Measurements from ENCODE around the gene CREB5.

Gene CREB5

DNA sequence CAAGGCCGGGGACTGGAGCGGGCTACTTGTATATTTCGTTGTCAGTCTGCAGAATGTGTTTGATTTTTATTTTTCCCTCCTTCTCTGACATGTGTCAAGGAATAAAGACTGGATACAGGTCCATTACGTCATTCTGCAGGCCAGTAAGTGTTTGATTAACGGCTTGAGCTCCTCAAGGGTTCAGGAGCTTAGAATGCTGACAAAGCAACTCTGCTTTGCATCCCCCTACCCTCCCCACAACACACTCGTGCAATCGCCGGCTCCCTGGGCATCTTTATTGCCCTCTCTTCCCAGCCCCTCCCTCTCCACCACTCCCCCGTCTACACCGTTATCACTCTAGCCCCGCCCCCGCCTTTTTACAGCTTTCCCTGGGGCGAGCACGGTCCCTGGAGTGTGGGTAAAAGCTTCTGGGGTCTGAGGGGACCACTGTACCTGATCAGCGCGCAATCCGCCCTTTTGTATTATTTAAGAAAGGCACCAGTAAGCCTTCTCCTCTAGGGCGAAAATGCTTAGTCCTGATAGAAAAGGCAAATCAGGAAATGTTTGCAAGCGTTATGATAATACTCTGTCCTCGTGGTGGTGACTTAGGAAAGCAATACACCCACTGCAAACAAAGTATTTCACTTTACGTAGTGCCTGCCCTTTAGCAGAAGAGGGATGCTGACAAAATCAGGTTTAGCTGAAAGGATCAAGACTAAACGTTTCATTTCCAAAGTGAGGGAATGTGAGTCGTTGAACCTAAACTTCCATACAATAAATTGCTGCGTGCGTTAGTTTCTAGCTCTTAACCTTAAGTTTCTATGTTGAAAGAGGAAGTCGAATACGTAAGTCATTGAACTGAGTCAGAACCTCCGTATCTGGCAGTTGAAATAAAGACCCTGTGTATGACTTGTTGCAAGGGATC, 1.4 kb upstream of the CREB5 start:
- Histone ChIP-seq H3K4me1 (ENCODE audit: insufficient read depth, low read length) (0 out of 2 replicates have a peak, but pooled peaks cover 9% of the 10 kb centered on the region), H3K9ac (ENCODE audit: low read depth, low read length) (peak overlapping the region; percentile 90; the same call in 1 of the 2 replicates), H3K9me3 (ENCODE audit: control insufficient read depth, insufficient read depth, low read length) (no peaks in the 10 kb centered on the region), H3K36me3 (ENCODE audit: insufficient read depth, low read length) (no peaks in the 10 kb centered on the region)

GRCh38 chr7:28413011-28413410, 693 bp downstream of the CREB5 start:
- 0 out of 2 replicates have a peak, but pooled peaks cover 5% of the 10 kb centered on the region for H3K4me1 ChIP-seq (ENCODE audit: insufficient read depth, low read length)
- no peaks in the 10 kb centered on the region for H3K9me3 ChIP-seq (ENCODE audit: control insufficient read depth, insufficient read depth, low read length)
- no peak overlapping the region for H3K9ac ChIP-seq (ENCODE audit: low read depth, low read length)
- no peaks in the 10 kb centered on the region for H3K36me3 ChIP-seq (ENCODE audit: insufficient read depth, low read length)

DNA sequence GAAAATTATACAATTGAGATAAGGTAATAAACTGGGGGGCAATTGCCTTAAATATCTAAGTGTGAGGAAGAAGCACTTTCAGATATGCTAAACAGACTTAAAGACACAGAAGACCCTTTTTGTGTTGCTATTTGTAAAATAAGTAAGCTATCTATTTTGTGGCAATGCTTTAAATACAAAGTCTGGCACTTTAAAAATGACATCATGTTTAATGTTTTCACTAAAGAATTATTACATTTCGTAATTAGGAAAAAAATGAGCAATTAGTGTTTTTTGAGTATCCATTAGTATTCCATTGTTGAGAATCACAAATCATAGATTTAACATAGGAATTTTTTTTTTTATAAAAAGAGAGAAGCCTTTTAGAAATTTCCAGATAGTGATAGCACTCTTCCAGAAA, 2.1 kb downstream of the CREB5 start:
- peaks cover 12% of the 10 kb centered on the region; the same call in 1 of the 2 replicates for H3K4me1 ChIP-seq (ENCODE audit: insufficient read depth, low read length)
- H3K9me3 ChIP-seq (ENCODE audit: control insufficient read depth, insufficient read depth, low read length) = no peaks in the 10 kb centered on the region
- no peak overlapping the region for H3K9ac ChIP-seq (ENCODE audit: low read depth, low read length)
- no peaks in the 10 kb centered on the region for H3K36me3 ChIP-seq (ENCODE audit: insufficient read depth, low read length)

DNA sequence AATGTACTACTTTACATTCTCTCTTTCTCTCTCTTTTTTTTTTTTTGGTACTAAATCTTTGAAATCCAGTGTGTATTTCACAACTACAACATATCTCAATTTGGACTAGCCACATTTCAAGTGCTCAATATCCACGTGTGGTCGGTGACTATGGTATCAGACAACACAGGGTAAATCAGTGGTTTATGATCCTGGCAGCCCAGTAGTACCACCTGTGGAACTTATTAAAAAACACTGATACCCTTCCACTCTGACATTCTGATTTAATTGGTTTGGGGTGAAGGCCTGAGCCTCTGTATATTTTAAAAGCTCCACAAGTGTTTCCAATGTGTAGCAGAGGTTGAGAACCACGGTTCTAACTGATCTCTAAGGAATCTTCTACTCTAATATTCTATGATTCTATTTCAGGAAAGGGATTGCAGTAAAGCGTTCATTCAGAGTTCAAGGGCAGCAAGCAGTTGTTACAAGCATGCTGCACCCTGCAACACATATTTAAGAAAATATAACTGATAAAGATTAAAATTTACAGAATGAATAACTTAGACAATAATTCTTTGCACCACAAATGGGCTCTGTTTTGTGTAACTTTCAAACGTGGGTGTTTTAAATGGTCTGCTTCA, 5.1 kb downstream of the CREB5 start:
- H3K9me3 ChIP-seq (ENCODE audit: control insufficient read depth, insufficient read depth, low read length) = no peaks in the 10 kb centered on the region
- no peaks in the 10 kb centered on the region for H3K36me3 ChIP-seq (ENCODE audit: insufficient read depth, low read length)
- H3K9ac ChIP-seq (ENCODE audit: low read depth, low read length) = no peak overlapping the region
- peaks cover 11% of the 10 kb centered on the region; the same call in 1 of the 2 replicates for H3K4me1 ChIP-seq (ENCODE audit: insufficient read depth, low read length)

- H3K4me1 ChIP-seq (ENCODE audit: insufficient read depth, low read length) = peaks cover 7% of the 10 kb centered on the region; the same call in 1 of the 2 replicates
- no peaks in the 10 kb centered on the region for H3K9me3 ChIP-seq (ENCODE audit: control insufficient read depth, insufficient read depth, low read length)
- H3K36me3 ChIP-seq (ENCODE audit: insufficient read depth, low read length) = no peaks in the 10 kb centered on the region
- no peak overlapping the region for H3K9ac ChIP-seq (ENCODE audit: low read depth, low read length)
These were observed 6.0 kb downstream of the CREB5 start for GRCh38 chr7:28418311-28418710.

DNA sequence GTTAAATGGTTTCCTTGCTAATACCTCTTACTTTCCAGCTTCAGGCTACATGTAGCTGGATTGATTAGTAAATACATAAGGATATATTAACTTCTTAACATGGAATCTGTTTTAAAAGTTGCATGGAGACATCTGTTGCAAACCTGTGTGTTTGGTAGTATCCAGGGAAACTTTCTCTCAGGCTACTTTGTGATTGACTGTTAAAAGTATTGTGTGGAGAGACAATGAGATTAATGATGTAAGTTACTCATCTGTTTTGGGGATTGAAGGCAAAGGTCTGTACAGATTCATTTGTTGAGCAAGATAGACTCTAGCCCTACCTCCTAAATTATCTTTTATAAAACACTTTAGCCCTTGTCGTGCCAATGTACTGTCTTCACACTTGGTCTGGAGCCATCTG, 6.6 kb downstream of the CREB5 start:
- H3K36me3 ChIP-seq (ENCODE audit: insufficient read depth, low read length) = no peaks in the 10 kb centered on the region
- peaks cover 7% of the 10 kb centered on the region; the same call in 1 of the 2 replicates for H3K4me1 ChIP-seq (ENCODE audit: insufficient read depth, low read length)
- H3K9ac ChIP-seq (ENCODE audit: low read depth, low read length) = no peak overlapping the region
- H3K9me3 ChIP-seq (ENCODE audit: control insufficient read depth, insufficient read depth, low read length) = no peaks in the 10 kb centered on the region

DNA sequence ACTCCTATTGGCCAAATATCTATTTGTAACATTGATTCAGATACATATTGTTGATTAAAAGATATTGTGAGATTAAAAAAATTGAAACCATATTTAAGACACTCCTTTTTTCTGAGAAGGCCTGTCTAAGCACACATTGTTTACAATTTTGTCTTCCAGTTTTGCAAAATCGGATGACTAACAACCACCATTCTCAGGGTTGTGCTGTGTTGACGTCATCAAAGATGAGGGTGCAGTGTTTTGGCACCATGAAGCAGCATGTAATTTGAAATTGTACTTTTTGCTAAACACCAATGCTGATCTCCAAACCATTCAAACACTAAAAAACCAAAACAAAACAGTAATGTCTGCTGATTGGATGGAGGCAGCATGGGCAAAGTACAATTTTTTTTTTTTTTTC, 7.4 kb downstream of the CREB5 start:
- H3K9ac ChIP-seq (ENCODE audit: low read depth, low read length) = no peak overlapping the region
- H3K9me3 ChIP-seq (ENCODE audit: control insufficient read depth, insufficient read depth, low read length) = no peaks in the 10 kb centered on the region
- H3K36me3 ChIP-seq (ENCODE audit: insufficient read depth, low read length) = no peaks in the 10 kb centered on the region
- H3K4me1 ChIP-seq (ENCODE audit: insufficient read depth, low read length) = peaks cover 7% of the 10 kb centered on the region; the same call in 1 of the 2 replicates

- H3K4me1 ChIP-seq (ENCODE audit: insufficient read depth, low read length) = peaks cover 12% of the 10 kb centered on the region; the same call in 1 of the 2 replicates
- H3K9me3 ChIP-seq (ENCODE audit: control insufficient read depth, insufficient read depth, low read length) = no peaks in the 10 kb centered on the region
- H3K36me3 ChIP-seq (ENCODE audit: insufficient read depth, low read length) = no peaks in the 10 kb centered on the region
- H3K9ac ChIP-seq (ENCODE audit: low read depth, low read length) = no peak overlapping the region
These were observed 10.8 kb downstream of the CREB5 start for GRCh38 chr7:28423112-28423511.

DNA sequence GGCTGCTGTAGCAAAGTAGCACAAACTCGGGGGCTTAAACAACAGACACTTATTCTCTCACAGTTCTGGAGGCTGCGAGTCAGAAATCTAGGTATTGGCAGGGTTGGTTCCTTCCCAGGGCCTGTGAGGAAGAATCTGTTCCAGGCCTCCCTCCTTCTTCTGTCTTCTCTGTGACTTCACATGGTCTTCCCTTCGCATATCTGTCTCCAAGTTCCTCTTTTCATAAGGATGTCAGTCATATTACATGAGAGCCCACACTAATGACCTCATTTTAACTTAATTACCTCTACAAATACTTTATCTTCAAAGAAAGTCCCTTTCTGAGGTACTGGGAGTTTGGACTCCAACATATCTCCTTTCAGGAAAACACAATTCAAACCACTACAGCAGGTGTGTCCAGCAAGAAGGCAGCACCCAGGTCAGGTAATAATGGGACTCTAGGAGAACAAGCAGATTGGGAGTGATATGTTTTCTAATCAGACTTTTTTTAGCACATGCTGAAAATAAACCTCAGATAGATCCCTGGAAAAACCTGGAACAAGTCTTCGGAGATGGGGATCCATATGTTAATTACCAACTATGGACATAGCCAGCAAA, 11.7 kb downstream of the CREB5 start:
- no peaks in the 10 kb centered on the region for H3K36me3 ChIP-seq (ENCODE audit: insufficient read depth, low read length)
- peaks cover 6% of the 10 kb centered on the region; the same call in 1 of the 2 replicates for H3K4me1 ChIP-seq (ENCODE audit: insufficient read depth, low read length)
- no peak overlapping the region for H3K9ac ChIP-seq (ENCODE audit: low read depth, low read length)
- no peaks in the 10 kb centered on the region for H3K9me3 ChIP-seq (ENCODE audit: control insufficient read depth, insufficient read depth, low read length)

DNA sequence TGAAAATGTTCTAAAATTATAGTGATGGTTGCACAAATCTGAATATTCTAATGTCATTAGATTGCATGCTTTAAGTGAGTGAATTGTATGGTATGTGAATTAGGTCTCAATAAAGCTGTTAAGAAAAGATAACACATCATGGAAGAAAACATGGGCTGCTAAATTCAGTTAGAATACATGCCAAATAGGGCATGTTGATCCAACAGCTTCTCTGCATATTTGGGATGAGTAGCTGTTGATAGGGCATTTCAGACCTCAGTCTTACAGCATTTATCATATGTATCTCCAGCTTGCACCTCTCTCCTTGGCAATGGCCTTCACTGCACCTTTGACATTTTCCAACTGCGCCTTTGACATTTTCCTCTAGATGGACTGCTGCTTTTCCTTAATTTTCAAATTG, 13.2 kb downstream of the CREB5 start:
- Histone ChIP-seq H3K36me3 (ENCODE audit: insufficient read depth, low read length) (no peaks in the 10 kb centered on the region), H3K9ac (ENCODE audit: low read depth, low read length) (no peak overlapping the region), H3K4me1 (ENCODE audit: insufficient read depth, low read length) (peaks cover 14% of the 10 kb centered on the region), H3K9me3 (ENCODE audit: control insufficient read depth, insufficient read depth, low read length) (no peaks in the 10 kb centered on the region)

DNA sequence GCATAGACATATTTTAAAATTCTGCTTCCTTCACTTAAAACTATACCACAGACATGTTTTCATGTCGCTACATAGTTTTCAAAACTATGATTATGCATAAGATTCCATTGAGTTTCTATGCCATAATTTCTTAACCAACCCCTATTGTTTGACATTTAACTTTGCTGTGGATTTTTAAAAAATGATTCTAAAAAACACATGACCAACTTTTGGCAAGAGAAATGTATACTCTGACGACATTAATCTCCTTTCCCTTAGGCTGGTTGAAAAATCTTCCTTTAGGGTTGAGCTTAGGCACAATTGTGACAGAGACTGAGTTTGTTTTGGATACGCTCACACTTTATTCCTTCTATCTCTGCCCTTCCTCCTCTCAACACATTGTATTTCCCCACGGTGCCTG, 14.9 kb downstream of the CREB5 start:
- no peaks in the 10 kb centered on the region for H3K36me3 ChIP-seq (ENCODE audit: insufficient read depth, low read length)
- H3K9ac ChIP-seq (ENCODE audit: low read depth, low read length) = no peak overlapping the region
- H3K9me3 ChIP-seq (ENCODE audit: control insufficient read depth, insufficient read depth, low read length) = no peaks in the 10 kb centered on the region
- H3K4me1 ChIP-seq (ENCODE audit: insufficient read depth, low read length) = peaks cover 24% of the 10 kb centered on the region

DNA sequence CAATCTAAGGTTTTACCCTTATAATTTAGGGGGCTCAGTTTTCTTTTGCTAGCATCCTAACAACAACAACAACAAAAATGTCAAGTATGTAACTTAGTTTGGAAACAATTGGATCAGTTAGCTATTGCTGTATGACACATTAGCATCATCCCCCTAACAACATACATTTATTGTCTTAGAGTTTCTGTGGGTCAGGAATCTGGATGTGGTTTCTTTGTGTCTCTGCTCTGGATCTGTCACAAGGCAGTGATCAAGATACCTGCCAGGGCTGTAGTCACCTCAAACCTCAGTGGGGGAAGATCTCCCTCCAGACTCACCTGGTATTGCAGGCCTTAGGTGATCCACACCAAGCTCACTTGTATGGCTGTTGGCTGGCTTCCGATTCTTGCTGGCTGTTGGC, 18.3 kb downstream of the CREB5 start:
- Histone ChIP-seq H3K9ac (ENCODE audit: low read depth, low read length) (no peak overlapping the region), H3K4me1 (ENCODE audit: insufficient read depth, low read length) (peaks cover 35% of the 10 kb centered on the region), H3K9me3 (ENCODE audit: control insufficient read depth, insufficient read depth, low read length) (no peaks in the 10 kb centered on the region), H3K36me3 (ENCODE audit: insufficient read depth, low read length) (no peaks in the 10 kb centered on the region)

DNA sequence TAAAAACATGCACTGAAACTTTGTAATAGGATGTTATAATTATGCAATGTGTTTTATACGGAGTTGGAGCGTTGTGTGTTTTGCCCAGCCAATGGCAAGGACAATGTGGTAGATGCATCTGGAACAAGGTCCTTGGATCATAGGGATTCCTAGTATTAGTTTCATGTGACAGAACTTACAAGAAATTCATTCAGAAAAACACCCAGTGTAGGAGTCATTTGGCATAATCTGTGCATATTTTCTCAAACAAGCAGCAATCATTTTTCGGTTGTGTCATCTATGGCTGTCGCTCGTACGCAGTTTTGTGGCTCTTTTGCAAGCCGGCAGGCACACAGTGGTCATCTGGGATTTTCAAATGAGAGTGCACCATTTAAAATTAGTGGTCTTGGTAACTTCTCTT, 19.8 kb downstream of the CREB5 start:
- Histone ChIP-seq H3K9ac (ENCODE audit: low read depth, low read length) (no peak overlapping the region), H3K4me1 (ENCODE audit: insufficient read depth, low read length) (peaks cover 41% of the 10 kb centered on the region), H3K9me3 (ENCODE audit: control insufficient read depth, insufficient read depth, low read length) (no peaks in the 10 kb centered on the region), H3K36me3 (ENCODE audit: insufficient read depth, low read length) (no peaks in the 10 kb centered on the region)

DNA sequence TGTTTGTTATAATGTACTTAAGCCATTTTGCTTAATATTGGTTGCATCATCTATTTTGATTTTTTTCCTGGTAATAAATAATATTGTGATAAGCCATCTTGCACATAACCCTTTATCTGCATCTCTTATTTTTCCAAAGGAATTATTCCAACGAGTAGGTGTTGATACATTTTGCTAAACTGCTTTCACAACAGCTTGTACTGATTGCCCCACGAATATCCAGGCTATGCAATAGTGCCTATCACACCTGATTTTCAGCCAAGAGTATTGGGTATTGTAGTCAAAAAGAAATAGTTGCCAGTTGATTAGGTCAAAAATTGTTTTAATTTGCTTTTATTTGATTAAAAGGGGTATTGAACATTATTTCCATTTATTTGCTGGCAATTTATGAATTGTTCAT, 20.7 kb downstream of the CREB5 start:
- no peaks in the 10 kb centered on the region for H3K36me3 ChIP-seq (ENCODE audit: insufficient read depth, low read length)
- no peaks in the 10 kb centered on the region for H3K9me3 ChIP-seq (ENCODE audit: control insufficient read depth, insufficient read depth, low read length)
- no peak overlapping the region for H3K9ac ChIP-seq (ENCODE audit: low read depth, low read length)
- peaks cover 45% of the 10 kb centered on the region for H3K4me1 ChIP-seq (ENCODE audit: insufficient read depth, low read length)
